HEK293 (cell line): ENCODE data around the gene COL1A2.

ENCODE experiments used
- CTCF ChIA-PET: fragments of 350-600 bp; formaldehyde crosslinking; extraction: SDS; loops from one replicate; lab custom pipeline; 2021; ENCODE audit warnings: antibody characterized with exemption; lab: Yijun Ruan, JAX
- POLR2A ChIA-PET: fragments of 300-600 bp; formaldehyde crosslinking; extraction: SDS; loops from one replicate; lab custom pipeline; 2020; ENCODE audit warnings: antibody characterized with exemption, inconsistent platforms; lab: Yijun Ruan, JAX
- H3K27ac ChIP-seq: fragments of 200-500 bp; sonication (Bioruptor generic); 2 replicates; pipeline ENCODE4 v1.5.1; 2014; ENCODE audit warnings: low read depth, low read length, control low read depth, inconsistent platforms; ENCODE audit errors: extremely low read depth
- H3K36me3 ChIP-seq, 2 experiments: fragments of 200-500 bp in 1 of 2; sonication (Bioruptor generic) in 1 of 2; 1 replicate in 1 of 2; 2 replicates in 1 of 2; pipeline ENCODE4 v1.5.1; 2014 to 2017; ENCODE audit warnings: inconsistent platforms in 2 of 2, low read length in 2 of 2; ENCODE audit not compliant: control insufficient read depth in 2 of 2, insufficient read depth in 1 of 2
- H3K4me1 ChIP-seq: fragments of 200-500 bp; sonication (Bioruptor generic); 2 replicates; pipeline ENCODE4 v1.5.1; 2014; ENCODE audit warnings: mild to moderate bottlenecking, low read length, inconsistent platforms; ENCODE audit not compliant: control insufficient read depth, insufficient read depth
- H3K4me3 ChIP-seq: 2 replicates; pipeline ENCODE4 v1.5.1; 2011; ENCODE audit warnings: low read depth, mild to moderate bottlenecking, control low read depth, low read length, moderate library complexity
- H3K9me3 ChIP-seq: fragments of 200-500 bp; sonication (Bioruptor generic); 2 replicates; pipeline ENCODE4 v1.5.1; 2014; ENCODE audit warnings: low read depth, low read length, inconsistent platforms; ENCODE audit not compliant: control insufficient read depth, insufficient read depth
- GLIS2 ChIP-seq: fragments of 450-650 bp; formaldehyde crosslinking; IDR thresholded peaks from 2 replicates; pipeline ENCODE4 v1.5.1; 2016; ENCODE audit warnings: missing biosample characterization, missing genetic modification characterization
- KLF7 ChIP-seq: fragments of 450-650 bp; formaldehyde crosslinking; IDR thresholded peaks from 2 replicates; pipeline ENCODE4 v1.5.1; 2016; ENCODE audit warnings: missing biosample characterization, missing genetic modification characterization, borderline replicate concordance
- SCRT1 ChIP-seq: fragments of 450-650 bp; formaldehyde crosslinking; IDR thresholded peaks from 2 replicates; pipeline ENCODE4 v1.5.1; 2016; ENCODE audit warnings: missing biosample characterization, missing genetic modification characterization, borderline replicate concordance
- ZNF121 ChIP-seq: fragments of 450-650 bp; formaldehyde crosslinking; IDR thresholded peaks from 2 replicates; pipeline ENCODE4 v1.5.1; 2016; ENCODE audit warnings: missing biosample characterization, missing genetic modification characterization
- ZNF138 ChIP-seq: fragments of 450-650 bp; formaldehyde crosslinking; IDR thresholded peaks from 2 replicates; pipeline ENCODE4 v1.5.1; 2016; ENCODE audit warnings: missing biosample characterization, missing genetic modification characterization, borderline replicate concordance
- ZNF169 ChIP-seq: fragments of 450-650 bp; formaldehyde crosslinking; IDR thresholded peaks from 2 replicates; pipeline ENCODE4 v1.5.1; 2016; ENCODE audit warnings: missing biosample characterization, missing genetic modification characterization
- ZNF174 ChIP-seq: fragments of 450-650 bp; formaldehyde crosslinking; IDR thresholded peaks from 2 replicates; pipeline ENCODE4 v1.5.0; 2017; ENCODE audit warnings: missing biosample characterization, mild to moderate bottlenecking, missing genetic modification characterization
- ZNF19 ChIP-seq: fragments of 450-650 bp; formaldehyde crosslinking; IDR thresholded peaks from 2 replicates; pipeline ENCODE4; 2016; ENCODE audit warnings: missing biosample characterization, missing genetic modification characterization, low read depth
- ZNF302 ChIP-seq: fragments of 450-650 bp; formaldehyde crosslinking; IDR thresholded peaks from 2 replicates; pipeline ENCODE4 v1.5.1; 2016; ENCODE audit warnings: missing biosample characterization, missing genetic modification characterization, low read depth
- ZNF335 ChIP-seq: fragments of 450-650 bp; formaldehyde crosslinking; conservative IDR thresholded peaks from 2 replicates; pipeline ENCODE4 v1.5.1; 2016; ENCODE audit warnings: missing biosample characterization, missing genetic modification characterization
- ZNF354C ChIP-seq: fragments of 450-650 bp; formaldehyde crosslinking; IDR thresholded peaks from 2 replicates; pipeline ENCODE4 v1.5.1; 2016; ENCODE audit warnings: missing biosample characterization, missing genetic modification characterization, low read depth, borderline replicate concordance
- ZNF391 ChIP-seq: fragments of 450-650 bp; formaldehyde crosslinking; IDR thresholded peaks from 2 replicates; pipeline ENCODE4 v1.5.1; 2016; ENCODE audit warnings: low read depth, missing biosample characterization, missing genetic modification characterization, borderline replicate concordance
- ZNF514 ChIP-seq: fragments of 450-650 bp; formaldehyde crosslinking; IDR thresholded peaks from 2 replicates; pipeline ENCODE4 v1.5.1; 2016; ENCODE audit warnings: missing biosample characterization, missing genetic modification characterization
- ZNF530 ChIP-seq: fragments of 450-650 bp; formaldehyde crosslinking; IDR thresholded peaks from 2 replicates; pipeline ENCODE4 v1.5.1; 2016; ENCODE audit warnings: low read depth, missing biosample characterization, missing genetic modification characterization
- TF ChIP-seq, protein P1 (sequence below): fragments of 450-650 bp; formaldehyde crosslinking; IDR thresholded peaks from 2 replicates; pipeline ENCODE4 v1.5.1; 2016; ENCODE audit warnings: missing biosample characterization, missing genetic modification characterization, borderline replicate concordance
- TF ChIP-seq, protein P2 (sequence below): fragments of 450-650 bp; formaldehyde crosslinking; IDR thresholded peaks from 2 replicates; pipeline ENCODE4 v1.5.1; 2016; ENCODE audit warnings: missing biosample characterization, missing genetic modification characterization
- TF ChIP-seq, protein P3 (sequence below): fragments of 450-650 bp; formaldehyde crosslinking; IDR thresholded peaks from 2 replicates; pipeline ENCODE4 v1.5.1; 2016; ENCODE audit warnings: missing biosample characterization, missing genetic modification characterization, low read depth
- TF ChIP-seq, protein P4 (sequence below): fragments of 450-650 bp; formaldehyde crosslinking; IDR thresholded peaks from 2 replicates; pipeline ENCODE4 v1.5.1; 2016; ENCODE audit warnings: missing biosample characterization, missing genetic modification characterization
- TF ChIP-seq, protein P5 (sequence below): fragments of 450-650 bp; formaldehyde crosslinking; IDR thresholded peaks from 2 replicates; pipeline ENCODE4 v1.5.1; 2017; ENCODE audit warnings: missing biosample characterization, missing genetic modification characterization
- TF ChIP-seq, protein P6 (sequence below): fragments of 450-650 bp; formaldehyde crosslinking; IDR thresholded peaks from 2 replicates; pipeline ENCODE4 v1.5.1; 2016; ENCODE audit warnings: missing biosample characterization, missing genetic modification characterization

COL1A2 gene

DNA sequence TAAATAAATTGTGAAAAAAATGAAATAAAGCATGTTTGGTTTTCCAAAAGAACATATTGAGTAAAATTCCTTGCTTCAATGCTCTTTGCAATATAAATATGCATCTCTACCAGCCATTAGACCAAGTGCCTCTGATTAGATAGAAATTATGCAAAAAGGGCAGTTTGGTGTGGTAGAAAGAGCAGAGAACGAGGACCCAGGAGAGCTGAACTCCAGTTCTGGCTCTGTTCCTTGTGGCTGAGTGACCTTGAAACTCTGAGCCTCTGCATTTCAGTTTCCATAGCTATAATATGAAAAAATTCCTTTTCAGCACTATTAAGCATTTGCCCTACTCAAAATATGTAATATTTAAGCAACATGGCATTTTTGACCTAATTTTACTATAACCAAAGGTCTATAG is 36.5 kb downstream of the COL1A2 start (continued):
- TF ChIP-seq, protein P1, sequence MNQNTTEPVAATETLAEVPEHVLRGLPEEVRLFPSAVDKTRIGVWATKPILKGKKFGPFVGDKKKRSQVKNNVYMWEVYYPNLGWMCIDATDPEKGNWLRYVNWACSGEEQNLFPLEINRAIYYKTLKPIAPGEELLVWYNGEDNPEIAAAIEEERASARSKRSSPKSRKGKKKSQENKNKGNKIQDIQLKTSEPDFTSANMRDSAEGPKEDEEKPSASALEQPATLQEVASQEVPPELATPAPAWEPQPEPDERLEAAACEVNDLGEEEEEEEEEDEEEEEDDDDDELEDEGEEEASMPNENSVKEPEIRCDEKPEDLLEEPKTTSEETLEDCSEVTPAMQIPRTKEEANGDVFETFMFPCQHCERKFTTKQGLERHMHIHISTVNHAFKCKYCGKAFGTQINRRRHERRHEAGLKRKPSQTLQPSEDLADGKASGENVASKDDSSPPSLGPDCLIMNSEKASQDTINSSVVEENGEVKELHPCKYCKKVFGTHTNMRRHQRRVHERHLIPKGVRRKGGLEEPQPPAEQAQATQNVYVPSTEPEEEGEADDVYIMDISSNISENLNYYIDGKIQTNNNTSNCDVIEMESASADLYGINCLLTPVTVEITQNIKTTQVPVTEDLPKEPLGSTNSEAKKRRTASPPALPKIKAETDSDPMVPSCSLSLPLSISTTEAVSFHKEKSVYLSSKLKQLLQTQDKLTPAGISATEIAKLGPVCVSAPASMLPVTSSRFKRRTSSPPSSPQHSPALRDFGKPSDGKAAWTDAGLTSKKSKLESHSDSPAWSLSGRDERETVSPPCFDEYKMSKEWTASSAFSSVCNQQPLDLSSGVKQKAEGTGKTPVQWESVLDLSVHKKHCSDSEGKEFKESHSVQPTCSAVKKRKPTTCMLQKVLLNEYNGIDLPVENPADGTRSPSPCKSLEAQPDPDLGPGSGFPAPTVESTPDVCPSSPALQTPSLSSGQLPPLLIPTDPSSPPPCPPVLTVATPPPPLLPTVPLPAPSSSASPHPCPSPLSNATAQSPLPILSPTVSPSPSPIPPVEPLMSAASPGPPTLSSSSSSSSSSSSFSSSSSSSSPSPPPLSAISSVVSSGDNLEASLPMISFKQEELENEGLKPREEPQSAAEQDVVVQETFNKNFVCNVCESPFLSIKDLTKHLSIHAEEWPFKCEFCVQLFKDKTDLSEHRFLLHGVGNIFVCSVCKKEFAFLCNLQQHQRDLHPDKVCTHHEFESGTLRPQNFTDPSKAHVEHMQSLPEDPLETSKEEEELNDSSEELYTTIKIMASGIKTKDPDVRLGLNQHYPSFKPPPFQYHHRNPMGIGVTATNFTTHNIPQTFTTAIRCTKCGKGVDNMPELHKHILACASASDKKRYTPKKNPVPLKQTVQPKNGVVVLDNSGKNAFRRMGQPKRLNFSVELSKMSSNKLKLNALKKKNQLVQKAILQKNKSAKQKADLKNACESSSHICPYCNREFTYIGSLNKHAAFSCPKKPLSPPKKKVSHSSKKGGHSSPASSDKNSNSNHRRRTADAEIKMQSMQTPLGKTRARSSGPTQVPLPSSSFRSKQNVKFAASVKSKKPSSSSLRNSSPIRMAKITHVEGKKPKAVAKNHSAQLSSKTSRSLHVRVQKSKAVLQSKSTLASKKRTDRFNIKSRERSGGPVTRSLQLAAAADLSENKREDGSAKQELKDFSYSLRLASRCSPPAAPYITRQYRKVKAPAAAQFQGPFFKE: no peak
- TF ChIP-seq ZNF530 (tag by site-specific recombination): no peak
- no peak for TF ChIP-seq SCRT1 (tag by site-specific recombination)
- TF ChIP-seq ZNF514 (tag by site-specific recombination): no peak
- no peak for TF ChIP-seq ZNF169 (tag by site-specific recombination)
- no peak for TF ChIP-seq ZNF302
- no peak for TF ChIP-seq KLF7 (tag by site-specific recombination)
- TF ChIP-seq, protein P2, sequence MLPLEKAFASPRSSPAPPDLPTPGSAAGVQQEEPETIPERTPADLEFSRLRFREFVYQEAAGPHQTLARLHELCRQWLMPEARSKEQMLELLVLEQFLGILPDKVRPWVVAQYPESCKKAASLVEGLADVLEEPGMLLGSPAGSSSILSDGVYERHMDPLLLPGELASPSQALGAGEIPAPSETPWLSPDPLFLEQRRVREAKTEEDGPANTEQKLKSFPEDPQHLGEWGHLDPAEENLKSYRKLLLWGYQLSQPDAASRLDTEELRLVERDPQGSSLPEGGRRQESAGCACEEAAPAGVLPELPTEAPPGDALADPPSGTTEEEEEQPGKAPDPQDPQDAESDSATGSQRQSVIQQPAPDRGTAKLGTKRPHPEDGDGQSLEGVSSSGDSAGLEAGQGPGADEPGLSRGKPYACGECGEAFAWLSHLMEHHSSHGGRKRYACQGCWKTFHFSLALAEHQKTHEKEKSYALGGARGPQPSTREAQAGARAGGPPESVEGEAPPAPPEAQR (tag by site-specific recombination): no peak
- TF ChIP-seq ZNF138 (tag by site-specific recombination): no peak
- TF ChIP-seq ZNF391 (tag by site-specific recombination): no peak

DNA sequence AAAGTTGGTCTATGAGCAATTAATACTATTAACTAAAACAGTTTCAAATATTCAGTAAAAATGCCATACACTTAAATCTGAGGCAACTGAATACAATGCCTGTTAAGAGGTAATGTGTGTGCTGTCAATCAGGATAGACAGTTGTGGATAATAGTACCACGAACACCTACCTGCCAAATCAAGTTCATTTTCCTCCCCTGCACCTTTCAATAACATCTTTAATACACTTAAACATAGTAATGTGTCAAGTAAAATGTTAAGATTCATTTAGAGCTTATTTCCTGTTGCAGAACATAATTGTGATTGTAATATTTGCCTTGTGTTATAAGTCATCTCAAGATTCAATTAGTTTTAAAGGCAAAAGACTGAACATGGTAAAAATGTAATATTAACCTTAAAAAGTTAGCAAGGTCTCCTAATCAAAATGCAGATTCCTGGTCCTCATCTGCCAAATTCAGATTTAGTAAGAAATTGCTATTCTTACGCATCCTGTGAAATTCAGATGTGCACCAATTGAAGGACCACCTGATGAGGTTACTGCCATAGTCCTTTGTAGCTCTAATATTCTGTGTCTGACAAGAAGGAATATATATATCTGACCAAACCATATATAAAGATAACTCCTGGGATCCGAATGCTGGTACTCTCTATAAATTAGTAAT is 37.1 kb downstream of the COL1A2 start:
- Histone ChIP-seq H3K27ac (no peak overlapping the region), H3K4me3 (no peak overlapping the region), H3K36me3 (no peaks in the 10 kb centered on the region), H3K9me3 (no peaks in the 10 kb centered on the region), H3K4me1 (no peaks in the 10 kb centered on the region)
- CTCF ChIA-PET: no interaction called here
- POLR2A ChIA-PET: no interaction called here
- no peak for TF ChIP-seq ZNF121
- TF ChIP-seq ZNF19: no peak
- TF ChIP-seq ZNF174 (tag by site-specific recombination): no peak
- no peak for TF ChIP-seq GLIS2
- no peak for TF ChIP-seq ZNF335 (tag by site-specific recombination)
- TF ChIP-seq, protein P3, sequence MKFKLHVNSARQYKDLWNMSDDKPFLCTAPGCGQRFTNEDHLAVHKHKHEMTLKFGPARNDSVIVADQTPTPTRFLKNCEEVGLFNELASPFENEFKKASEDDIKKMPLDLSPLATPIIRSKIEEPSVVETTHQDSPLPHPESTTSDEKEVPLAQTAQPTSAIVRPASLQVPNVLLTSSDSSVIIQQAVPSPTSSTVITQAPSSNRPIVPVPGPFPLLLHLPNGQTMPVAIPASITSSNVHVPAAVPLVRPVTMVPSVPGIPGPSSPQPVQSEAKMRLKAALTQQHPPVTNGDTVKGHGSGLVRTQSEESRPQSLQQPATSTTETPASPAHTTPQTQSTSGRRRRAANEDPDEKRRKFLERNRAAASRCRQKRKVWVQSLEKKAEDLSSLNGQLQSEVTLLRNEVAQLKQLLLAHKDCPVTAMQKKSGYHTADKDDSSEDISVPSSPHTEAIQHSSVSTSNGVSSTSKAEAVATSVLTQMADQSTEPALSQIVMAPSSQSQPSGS (tag by site-specific recombination): no peak
- TF ChIP-seq, protein P4, sequence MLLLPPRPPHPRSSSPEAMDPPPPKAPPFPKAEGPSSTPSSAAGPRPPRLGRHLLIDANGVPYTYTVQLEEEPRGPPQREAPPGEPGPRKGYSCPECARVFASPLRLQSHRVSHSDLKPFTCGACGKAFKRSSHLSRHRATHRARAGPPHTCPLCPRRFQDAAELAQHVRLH (tag by site-specific recombination): no peak
- TF ChIP-seq, protein P5, sequence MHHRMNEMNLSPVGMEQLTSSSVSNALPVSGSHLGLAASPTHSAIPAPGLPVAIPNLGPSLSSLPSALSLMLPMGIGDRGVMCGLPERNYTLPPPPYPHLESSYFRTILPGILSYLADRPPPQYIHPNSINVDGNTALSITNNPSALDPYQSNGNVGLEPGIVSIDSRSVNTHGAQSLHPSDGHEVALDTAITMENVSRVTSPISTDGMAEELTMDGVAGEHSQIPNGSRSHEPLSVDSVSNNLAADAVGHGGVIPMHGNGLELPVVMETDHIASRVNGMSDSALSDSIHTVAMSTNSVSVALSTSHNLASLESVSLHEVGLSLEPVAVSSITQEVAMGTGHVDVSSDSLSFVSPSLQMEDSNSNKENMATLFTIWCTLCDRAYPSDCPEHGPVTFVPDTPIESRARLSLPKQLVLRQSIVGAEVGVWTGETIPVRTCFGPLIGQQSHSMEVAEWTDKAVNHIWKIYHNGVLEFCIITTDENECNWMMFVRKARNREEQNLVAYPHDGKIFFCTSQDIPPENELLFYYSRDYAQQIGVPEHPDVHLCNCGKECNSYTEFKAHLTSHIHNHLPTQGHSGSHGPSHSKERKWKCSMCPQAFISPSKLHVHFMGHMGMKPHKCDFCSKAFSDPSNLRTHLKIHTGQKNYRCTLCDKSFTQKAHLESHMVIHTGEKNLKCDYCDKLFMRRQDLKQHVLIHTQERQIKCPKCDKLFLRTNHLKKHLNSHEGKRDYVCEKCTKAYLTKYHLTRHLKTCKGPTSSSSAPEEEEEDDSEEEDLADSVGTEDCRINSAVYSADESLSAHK (tag by site-specific recombination): no peak
- no peak for TF ChIP-seq ZNF354C (tag by site-specific recombination)
- TF ChIP-seq, protein P6, sequence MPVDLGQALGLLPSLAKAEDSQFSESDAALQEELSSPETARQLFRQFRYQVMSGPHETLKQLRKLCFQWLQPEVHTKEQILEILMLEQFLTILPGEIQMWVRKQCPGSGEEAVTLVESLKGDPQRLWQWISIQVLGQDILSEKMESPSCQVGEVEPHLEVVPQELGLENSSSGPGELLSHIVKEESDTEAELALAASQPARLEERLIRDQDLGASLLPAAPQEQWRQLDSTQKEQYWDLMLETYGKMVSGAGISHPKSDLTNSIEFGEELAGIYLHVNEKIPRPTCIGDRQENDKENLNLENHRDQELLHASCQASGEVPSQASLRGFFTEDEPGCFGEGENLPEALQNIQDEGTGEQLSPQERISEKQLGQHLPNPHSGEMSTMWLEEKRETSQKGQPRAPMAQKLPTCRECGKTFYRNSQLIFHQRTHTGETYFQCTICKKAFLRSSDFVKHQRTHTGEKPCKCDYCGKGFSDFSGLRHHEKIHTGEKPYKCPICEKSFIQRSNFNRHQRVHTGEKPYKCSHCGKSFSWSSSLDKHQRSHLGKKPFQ (tag by site-specific recombination): no peak
